T-helper 2 cell (primary cell): ENCODE data around the gene PRKAR1B.

Source experiments
- DNase-seq, 5 experiments: peaks; one replicate each; pipeline versions ENCODE4 v3.0.0 to v3.0.0-alpha.2; 2012 to 2022
- total RNA-seq, 2 donors: gene quantifications; one replicate each; lab custom pipeline; 2026; lab: John Stamatoyannopoulos, UW

PRKAR1B gene
- total RNA-seq = 11.8 to 12.5 reads per million in 2 donors

DNA sequence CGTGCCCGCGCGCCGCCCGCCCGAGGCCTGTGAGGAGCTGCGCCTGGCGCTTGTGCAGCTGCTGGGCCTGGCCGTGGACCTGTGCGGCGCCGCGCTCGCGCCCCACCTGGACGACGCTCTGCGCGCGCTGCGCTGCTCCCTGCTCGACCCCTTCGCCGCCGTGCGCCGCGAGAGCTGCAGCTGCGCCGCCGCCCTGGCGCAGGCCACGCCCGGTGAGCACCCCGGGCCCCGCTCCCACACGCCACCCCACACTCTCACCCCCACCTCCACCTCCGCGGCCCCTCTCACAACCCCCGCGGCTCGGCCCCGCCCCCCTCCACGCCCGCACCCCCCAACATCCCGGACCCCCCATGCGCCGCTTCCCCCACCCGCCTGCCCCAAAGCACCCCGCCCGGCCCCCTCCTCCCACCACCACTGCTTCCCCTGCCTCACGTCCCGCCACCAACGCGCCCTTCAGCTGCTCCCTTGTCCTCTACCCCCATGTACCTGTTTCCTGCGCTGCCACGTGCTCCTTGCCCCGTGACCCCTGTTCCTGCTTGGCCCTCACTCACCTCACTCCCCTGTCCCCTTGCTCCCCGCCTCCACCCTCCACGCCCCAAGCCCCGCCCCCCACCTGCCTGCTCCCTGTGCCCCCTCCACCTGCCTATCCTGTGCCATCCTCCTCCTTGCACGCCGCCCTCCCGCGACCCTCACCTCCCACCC lies at the start of gene PRKAR1B:
Gene PRKAR1B (minus strand): TSS at position 178 of the 702 bp plus-strand sequence. CDS start 15,776 bp downstream, outside the sequence.
- peak in 1 of 5 experiments; percentile 67 for DNase-seq

DNA sequence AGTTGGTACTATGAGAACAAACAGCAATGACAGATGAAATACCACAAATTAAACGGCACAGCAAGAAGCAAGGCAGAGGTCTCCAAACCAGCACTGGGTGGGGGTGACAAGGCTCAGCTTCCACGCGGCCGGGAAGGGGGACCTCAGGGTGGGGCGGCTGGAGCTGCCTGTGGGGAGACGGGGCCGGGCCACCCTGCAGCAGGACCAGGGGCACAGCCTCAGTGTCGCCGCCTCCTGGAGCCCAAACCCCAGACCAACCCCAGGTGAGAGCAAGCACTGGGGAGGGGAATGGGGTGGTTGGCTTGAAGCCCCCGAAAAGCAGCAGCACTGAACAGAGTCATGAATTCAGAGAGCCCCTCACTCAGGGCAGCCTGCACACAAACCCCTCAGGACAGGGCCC lies 49.3 kb upstream of the PRKAR1B start:
- DNase-seq = no peak

DNA sequence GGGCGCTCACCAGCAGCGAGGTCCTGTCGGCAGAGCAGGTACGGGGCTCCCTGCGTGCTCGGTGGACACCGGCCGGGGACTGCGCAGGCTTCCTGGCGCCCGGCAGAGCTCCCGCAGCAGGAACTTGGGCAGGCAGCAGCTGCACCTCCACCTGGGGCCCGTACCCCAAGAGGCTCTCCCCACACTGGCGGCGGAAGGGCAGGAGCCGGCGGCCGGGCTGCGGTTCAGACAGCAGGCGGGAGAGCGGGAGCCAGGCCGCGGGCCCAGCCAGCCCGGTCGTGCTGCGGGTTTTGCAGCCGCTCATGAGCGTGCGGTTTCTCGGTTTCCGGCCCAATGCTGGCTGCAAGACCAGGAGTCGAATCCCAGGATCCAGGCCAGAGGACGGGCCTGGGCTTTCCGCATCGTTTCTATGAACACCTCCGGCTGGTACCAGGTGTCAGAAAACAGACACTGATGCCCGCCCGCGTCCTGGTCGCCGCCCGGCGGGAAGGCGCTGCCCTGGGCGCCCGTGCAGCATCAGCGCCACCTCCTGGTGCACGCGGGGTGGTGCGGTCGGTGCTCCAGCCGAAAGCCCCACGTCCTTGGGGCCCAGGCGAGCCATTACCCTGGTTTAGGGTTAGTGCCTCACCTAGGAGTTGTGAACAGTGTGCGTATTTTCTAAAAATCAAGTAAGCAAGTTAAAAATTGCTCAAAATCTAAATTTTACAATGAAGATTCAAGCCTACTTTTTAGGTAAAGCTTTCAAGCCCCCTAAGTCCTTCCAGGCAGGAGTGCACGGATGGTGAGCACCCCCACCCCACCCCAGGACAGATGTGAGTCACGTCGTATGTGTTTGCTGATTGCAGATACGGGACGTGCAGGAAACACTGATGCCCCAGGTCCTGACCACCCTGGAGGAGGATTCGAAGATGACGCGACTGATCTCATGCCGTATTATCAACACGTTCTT lies 47.4 kb upstream of the PRKAR1B start:
- DNase-seq = peak; percentile 30 to 61 (median 50)

DNA sequence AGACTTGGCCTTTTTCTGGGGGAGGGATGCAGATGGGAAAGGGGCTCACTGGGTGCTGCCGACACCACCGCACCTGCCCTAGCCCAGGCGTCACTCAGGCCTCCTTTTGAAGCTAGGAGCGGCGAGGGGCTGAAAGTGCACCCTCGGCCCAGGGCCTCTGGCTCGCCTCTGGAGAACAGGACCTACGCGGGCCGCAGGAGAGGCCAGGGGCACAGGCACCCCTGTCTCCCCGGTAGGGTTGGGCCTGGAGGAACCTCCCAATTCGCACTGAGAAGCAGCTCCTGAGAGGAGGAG lies 46.5 kb upstream of the PRKAR1B start:
- DNase-seq = no peak

DNA sequence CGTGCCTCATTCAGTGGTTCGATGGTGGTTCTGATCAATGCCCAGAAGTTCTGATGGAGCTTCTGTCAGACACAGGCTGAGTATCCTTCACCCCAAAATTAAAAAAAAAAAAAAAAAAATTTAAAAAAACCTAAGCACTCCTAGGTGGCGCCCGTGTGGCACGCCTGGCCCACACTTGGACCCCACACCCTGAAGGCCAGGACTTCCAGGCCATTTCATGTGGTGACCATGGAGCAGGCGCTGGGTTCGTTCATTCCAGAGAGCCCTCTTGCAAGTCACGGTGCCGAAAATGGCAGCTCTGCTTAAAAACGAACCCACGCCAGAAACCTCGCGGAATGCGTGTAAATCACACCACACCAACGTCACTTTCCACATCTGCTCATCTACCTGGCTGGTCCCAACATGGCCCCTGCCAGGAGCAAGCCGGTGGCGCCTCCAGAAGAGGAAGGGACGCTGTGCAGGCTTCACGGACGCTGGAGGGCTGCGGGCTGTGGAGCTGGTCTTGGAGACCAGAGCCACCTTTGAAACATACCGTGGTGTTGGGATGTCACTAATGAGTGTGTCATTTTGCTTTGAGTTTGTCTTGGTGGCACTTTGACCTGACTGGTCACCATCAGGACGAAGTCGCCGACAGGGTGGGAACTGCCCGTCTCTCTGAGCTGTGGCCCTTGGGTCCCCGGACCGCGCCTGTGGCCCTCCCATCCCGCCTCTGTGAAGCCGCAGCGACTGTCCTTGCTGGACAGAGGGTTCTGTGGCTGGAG lies 46.0 kb upstream of the PRKAR1B start:
- no peak for DNase-seq

DNA sequence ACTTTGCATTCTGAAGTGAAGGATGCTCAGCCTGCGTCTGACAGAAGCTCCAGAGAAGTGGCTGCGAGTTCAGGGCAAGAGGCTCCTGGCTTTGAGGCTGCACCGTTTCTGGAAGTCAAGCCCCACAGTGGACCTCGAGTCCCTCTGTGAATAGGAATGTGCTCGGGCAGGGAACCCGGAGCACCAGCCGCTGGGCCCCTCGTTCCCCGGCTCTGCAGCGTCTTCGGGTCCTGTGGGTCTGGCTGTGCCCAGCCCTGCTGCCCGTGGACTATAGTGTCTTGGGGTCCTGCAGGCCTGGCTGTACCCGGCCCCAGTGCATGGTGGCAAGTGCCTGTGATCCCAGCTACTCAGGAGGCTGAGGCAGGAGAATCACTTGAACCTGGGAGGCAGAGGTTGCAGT lies 45.3 kb upstream of the PRKAR1B start:
- no peak for DNase-seq

DNA sequence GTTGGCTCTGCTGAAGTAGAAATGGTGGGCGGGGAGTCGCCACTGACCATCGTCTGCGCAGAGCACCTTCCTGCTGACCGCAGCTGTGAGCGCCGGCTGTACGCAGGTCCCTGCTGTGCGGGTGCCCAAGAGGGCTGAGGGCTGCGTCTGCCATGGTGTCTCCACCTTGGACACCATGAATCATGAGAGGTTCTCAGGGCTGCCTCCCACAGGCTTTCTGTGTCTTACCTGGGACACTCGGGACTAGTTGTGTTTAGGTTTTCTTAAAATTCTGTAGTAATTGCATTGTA lies 44.9 kb upstream of the PRKAR1B start:
- no peak for DNase-seq

DNA sequence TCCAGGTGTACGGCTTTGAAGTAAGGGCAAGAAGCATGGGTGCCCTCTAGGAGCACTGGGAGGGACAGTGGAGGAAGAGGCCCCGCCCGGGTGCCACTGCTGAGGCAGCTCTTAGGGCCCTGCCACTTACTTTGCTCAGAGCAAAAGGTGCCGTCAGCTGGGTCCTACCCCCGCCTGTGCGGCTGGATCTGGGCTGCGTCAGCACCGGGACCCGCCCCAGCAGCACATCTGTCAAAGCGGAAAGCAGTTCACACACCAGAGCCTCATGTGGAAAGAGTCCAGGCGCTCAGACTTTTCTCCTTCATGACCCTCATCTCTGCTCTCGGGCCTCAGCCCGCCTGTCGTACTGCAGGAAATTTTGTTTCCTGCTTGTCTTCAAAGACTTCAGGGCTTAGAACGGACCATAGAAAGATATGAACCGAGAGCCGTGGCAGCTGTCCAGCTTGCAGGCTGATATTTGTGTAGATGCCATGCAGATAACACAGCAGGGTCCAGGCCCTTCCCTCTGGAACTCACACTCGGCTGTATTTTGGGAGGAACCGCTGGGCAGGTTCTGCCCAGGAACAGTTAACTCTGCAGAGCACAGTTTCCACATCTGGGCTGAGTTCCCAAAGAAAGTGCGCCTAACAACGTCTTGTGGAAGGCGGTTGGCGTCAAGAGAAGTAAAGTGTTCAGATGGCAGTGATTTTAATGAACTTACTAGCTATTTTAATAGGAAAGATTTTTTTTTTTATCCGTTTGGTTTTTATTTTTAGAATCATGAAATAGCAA lies 44.3 kb upstream of the PRKAR1B start:
- no peak for DNase-seq

DNA sequence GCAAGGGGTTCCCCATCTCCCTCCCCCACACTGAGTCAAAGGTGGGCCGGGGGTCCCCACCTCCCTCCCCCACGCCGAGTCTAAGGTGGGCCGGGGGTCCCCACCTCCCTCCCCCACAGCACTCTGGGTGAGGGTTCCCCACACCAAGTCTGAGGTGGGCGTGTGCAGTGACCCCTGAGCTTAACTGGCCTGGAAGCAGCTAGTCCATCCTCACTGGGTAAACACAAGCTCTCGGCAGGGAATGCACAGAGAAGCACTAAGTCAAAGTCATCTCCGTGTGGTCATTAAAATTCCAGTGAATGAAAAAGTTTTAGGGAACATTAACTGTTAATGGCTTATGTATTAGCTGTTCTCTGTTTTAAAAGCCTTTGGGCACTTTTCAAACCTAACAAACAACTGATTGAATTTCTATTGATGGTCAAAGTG lies 43.7 kb upstream of the PRKAR1B start:
- no peak for DNase-seq

DNA sequence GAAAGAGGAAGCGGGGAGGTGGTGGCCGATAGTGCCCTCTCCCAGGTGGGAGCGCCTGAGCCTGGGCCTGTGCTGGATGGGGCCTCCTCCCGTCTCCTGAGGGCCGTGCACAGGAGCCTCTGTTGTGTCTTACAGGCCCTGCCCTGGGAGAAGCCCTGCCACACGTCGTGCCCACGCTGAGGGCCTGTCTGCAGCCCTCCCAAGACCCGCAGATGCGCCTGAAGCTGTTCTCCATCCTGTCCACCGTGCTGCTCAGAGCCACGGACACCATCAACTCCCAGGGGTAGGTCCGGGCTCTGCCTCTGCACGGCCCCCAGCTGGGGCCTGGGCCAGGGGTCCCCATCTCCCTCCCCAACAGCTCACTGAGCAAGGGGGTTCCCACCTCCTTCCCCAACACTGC lies 43.3 kb upstream of the PRKAR1B start:
- no peak for DNase-seq

DNA sequence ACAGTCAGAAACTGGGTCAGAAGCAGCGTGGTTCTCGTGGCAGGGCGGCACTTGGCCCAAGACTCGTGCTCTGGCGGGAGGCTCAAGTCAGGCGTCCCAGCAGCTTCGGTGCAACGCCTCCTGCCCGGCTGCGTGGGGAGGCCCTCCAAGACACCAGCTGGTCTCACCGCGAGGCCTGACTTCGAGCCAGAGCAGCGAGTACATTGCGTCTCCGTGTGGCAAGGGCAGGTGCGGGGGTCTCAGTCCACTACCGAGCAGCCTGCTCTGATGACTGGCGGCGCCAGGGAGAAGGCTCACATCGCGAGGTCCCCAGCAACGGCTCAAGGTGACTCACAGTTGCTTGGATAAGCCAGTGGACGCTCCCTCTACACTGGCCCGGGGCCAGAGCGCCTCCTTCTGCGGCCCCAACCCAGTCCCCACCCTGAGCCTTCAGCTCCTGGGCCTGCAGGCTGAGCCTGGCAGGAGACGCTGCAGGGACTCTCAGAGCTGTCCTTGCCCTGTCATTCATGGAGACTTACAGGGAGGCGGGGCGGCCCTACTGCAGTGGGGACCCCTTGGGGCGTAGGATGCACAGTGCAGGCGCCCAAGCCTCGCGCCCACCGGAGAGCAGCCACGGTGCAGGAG lies 41.9 kb upstream of the PRKAR1B start:
- DNase-seq = no peak

DNA sequence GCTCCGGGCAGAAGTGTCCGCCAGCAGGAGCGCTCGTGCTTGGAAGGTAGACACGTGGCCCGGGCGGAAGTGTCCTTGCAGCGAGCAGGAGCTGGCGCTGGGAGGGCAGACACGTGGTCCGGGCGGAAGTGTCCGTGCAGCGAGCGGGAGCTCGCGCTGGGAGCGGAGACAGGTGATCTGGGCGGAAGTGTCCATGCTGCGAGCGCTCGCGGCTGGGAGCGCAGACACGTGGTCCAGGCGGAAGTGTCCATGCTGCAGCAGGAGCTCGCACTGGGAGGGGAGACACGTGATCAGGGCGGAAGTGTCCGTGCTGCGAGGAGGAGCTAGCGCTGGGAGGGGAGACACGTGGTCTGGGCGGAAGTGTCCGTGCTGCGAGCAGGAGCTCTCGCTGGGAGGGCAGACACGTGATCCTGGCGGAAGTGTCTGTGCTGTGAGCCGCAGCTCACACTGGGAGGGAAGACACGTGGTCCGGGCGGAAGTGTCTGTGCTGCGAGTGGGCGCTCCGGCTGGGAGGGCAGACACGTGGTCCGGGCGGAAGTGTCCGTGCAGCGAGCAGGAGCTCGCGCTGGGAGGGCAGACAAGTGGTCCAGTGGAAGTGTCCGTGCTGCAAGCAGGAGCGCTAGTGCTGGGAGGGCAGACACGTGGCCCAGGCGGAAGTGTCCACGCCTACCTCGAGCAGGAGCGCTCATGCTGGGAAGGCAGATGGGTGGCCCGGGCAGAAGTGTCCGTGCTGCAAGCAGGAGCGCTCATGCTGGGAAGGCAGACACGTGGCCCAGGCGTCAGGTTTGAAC lies 41.1 kb upstream of the PRKAR1B start:
- peak in 1 of 5 experiments; percentile 28 for DNase-seq

DNA sequence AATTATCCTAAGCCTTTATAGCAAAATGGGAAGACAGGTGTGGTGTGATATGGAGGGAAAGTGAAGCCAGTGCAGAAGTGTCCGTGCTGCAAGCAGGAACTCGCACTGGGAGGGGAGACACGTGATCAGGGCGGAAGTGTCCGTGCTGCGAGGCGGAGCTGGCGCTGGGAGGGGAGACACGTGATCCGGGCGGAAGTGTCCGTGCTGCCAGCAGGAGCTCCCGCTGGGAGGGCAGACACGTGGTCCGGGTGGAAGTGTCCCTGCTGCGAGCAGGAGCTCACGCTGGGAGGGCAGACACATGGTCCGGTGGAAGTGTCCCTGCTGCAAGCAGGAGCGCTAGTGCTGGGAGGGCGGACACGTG lies 40.5 kb upstream of the PRKAR1B start:
- DNase-seq = no peak

DNA sequence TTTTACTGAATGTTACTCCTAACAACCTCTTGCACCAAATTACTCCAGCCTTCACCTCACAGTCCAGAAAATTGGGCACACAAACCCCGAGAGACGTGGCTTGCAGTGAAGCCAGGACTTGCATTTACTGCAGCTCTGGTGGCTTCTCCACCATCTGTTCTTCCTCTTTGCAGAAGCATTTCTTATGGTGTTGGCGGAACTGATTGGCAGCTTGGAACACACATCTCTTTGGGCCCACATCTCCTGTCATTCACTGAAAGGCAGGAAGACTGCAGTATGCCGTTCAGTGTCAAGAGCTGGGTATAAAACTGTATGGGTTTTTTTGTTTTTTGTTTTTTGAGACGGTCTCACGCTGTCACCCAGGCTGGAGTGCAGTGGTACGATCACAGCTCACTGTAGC lies 38.3 kb upstream of the PRKAR1B start:
- DNase-seq = no peak

DNA sequence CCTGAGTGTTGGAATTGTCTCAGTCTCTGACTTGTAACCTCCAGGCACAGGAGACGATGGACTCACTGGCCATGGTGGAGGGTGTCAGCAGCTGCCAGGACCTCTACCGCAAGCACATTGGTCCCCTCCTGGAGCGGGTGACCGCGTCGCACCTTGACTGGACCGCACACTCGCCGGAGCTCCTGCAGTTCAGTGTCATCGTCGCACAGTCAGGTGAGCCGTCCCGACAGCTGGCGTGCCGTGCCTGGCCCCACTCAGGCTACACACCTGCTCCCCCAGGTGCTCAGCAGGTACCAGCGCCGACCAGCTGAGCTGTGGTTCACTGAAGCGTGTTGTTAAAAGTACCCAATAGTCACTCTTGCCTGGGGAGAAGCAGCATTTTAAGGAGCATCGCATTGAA lies 36.7 kb upstream of the PRKAR1B start:
- DNase-seq = no peak

DNA sequence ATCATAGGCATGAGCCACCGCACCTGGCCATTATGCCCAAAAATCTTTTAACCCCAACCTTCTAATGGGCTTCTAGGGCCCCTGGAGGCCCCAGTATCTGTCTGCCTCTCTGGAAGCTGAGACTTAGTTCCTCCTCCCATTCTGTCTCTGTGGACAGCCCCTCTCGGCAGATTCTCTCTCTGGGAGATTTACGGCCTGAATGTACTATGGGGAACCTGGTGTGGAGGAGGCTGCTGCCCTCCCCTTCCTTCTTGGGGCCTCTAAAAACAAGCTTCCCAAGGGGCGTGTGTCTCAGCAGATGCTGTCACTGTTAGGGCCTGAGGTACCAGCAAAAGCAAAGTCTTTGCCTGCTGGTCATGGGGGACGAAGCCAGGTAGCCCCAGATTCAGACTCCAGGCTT lies 35.8 kb upstream of the PRKAR1B start:
- DNase-seq = no peak

DNA sequence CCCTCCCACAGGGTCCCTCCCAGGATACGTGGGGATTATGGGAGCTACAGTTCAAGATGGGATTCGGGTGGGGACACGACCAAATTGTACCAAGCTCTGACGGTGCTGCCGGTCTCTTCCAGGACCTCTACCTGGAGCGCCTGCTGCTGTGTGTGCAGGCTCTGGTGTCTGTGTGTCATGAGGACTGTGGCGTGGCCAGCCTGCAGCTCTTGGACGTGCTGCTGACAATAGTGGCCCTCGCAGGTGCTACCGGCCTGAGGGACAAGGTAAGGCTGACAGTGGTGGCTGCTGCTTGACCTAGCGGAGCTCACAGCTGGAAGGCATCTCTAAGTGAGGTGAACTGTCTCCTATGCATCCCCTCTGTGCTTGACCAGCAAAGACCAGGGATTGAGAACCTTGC lies 34.5 kb upstream of the PRKAR1B start:
- DNase-seq = no peak

DNA sequence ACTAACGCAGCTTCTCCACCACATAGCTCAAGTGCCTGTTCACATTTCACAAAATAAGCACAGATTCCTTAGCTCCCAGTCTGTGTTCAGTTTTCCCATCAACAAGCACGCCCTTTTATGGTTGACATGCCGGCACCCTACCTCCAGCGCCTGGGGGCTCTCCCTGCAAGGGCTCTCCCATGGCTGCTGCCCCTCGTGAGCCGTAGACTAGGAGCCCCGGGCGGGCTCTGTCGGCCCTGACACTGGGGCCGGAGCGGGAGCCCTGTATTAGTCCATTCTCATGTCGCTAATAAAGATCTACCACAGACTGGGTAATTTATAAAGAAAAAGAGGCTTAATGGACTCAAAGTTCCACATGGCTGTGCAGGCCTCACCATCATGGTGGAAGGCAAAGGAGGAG lies 34.0 kb upstream of the PRKAR1B start:
- no peak for DNase-seq

DNA sequence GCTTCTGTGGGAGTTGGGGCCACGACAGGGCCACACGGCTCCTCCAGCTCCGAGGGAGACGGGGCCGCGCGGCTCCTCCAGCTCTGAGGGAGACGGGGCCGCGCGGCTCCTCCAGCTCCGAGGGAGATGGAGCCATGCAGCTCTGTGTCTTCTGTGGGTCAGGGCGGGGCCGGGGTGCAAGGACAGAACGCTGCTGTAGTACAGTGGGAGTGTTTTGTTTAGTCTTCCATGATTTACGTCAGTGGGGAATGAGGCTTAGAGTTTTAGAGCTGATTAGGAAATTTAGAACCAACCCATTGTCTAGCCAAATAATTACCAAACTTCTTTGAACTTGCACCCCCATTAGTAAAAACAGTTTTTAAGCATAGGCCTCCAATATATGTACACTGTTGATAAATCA lies 32.9 kb upstream of the PRKAR1B start:
- DNase-seq = no peak

DNA sequence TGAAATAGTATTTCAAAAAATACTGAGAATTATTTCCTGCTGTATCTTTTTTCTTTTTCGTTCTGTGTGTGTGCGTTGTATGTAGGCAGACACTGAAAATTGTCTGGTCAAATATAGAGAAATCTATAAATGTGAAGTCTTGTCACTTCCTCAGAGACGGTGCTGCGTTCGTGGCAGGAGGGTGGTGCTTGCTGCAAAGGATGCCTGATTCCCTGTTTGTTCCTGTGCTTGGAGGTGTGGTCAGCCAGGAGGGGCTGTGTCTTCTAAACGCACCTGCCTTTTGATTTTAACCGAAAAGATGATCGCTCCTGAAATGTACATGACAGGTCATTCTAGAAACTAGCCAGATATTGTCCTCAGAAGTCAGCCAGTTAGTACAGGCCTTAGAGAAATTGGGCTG lies 32.5 kb upstream of the PRKAR1B start:
- no peak for DNase-seq

DNA sequence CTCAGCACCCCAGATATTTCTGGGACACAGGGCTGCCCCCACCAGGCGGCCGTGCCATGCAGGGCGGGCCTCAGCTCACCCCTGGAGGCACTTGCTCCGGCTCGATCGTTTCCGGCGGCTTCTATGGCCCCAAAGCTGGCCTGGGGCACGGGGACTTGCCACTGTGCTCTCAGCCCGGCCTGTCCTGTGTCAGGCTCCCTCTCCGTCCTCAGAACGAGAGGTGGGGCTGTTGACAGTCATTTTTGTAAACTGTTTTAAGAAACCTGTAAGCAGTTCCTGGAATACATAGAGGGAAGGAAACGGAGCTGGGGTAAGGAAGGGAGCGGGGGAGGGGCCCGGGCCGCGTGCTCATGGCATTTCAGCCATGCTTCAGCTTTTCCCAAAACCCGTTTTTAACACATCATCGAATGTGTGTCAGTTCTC lies 30.7 kb upstream of the PRKAR1B start:
- no peak for DNase-seq
